Uterus (tissue), 4 donors: ENCODE results near the gene PHF11. TPM values are rescaled to one million over a fixed set of nuclear protein-coding genes. Genes with fewer than 3 reads are reported as not detected.

ENCODE experiments used
- DNase-seq, 2 donors: peaks; one replicate each; pipeline ENCODE4 v3.0.0-alpha.2; 2019 to 2020
- H3K27ac ChIP-seq, 2 donors: fragments of 200-600 bp; sonication (generic); 1 replicate in 1 of 2; 2 replicates in 1 of 2; pipeline ENCODE4 v1.5.1; 2016 to 2018
- H3K27me3 ChIP-seq, 2 donors: fragments of 200-600 bp; sonication (generic); one replicate each; pipeline ENCODE4 v1.5.1; 2018 to 2019; ENCODE audit warnings: control low read depth in 1 of 2
- H3K36me3 ChIP-seq, 2 donors: fragments of 200-600 bp; sonication (generic); one replicate each; pipeline ENCODE4 v1.5.1; 2019; ENCODE audit warnings: control low read depth in 1 of 2
- H3K4me1 ChIP-seq, 2 donors: fragments of 200-600 bp; sonication (generic); one replicate each; pipeline ENCODE4 v1.5.1; 2018 to 2019; ENCODE audit warnings: control low read depth in 1 of 2
- H3K4me3 ChIP-seq, 2 donors: fragments of 200-600 bp; sonication (generic); 1 replicate in 1 of 2; 2 replicates in 1 of 2; pipeline ENCODE4 v1.5.1; 2018 to 2019; ENCODE audit warnings: mild to moderate bottlenecking in 1 of 2
- H3K9me3 ChIP-seq, 2 donors: fragments of 200-600 bp; sonication (generic); one replicate each; pipeline ENCODE4 v1.5.1; 2019; ENCODE audit warnings: control low read depth in 1 of 2
- CTCF ChIP-seq, 4 experiments: fragments of 200-600 bp in 2 of 4; fragments of 450-650 bp in 2 of 4; sonication (generic) in 2 of 4; IDR thresholded peaks; one replicate each; pipeline ENCODE4 v1.5.1; 2016 to 2019; ENCODE audit warnings: antibody characterized with exemption in 4 of 4, mild to moderate bottlenecking in 2 of 4, moderate library complexity in 1 of 4
- POLR2A ChIP-seq, 2 donors: fragments of 450-650 bp; IDR thresholded peaks; one replicate each; pipeline ENCODE4 v1.6.1; 2016; ENCODE audit warnings: antibody characterized with exemption in 2 of 2, mild to moderate bottlenecking in 1 of 2, moderate library complexity in 1 of 2
- intact Hi-C: fragments of 100-400 bp; cut with DNase I; formaldehyde crosslinking; loops from one replicate; pipeline ENCODE4 v1.15.1; 2023; ENCODE audit warnings: low total_unique reads
- total RNA-seq, 4 donors: library from RNA; depleted of rRNA in 3 of 4; stranded (reverse); fragments of >200 nt in 3 of 4; gene quantifications; one replicate each; pipeline versions ENCODE4 v1.1.0 to v1.2.4, GENCODE V29; 2014 to 2023
- donor health status: DM: yes; HTN: yes; CAD: no.

Gene PHF11
- total RNA-seq, 4 donors from 2014 or later = 26.2 to 70.9 (median 27.2) TPM

GRCh38 chr13:49533591-49534269, 38.0 kb downstream of the PHF11 start:
- Histone ChIP-seq H3K4me3 (no peak overlapping the region), H3K9me3 (no peaks in the 10 kb centered on the region), H3K27ac (no peak overlapping the region), H3K27me3 (no peaks in the 10 kb centered on the region), H3K36me3 (no peaks in the 10 kb centered on the region), H3K4me1 (no peaks in the 10 kb centered on the region)
- intact Hi-C loops = no loop called here
- DNase-seq = no peak
- TF ChIP-seq POLR2A (IDR thresholded peaks at IDR 0.05) = no peak
- TF ChIP-seq CTCF (IDR thresholded peaks at IDR 0.05) = no peak

GRCh38 chr13:49536144-49536873, 40.6 kb downstream of the PHF11 start:
- Histone ChIP-seq H3K4me3 (no peak overlapping the region), H3K4me1 (peaks cover 0 to 5% of the 10 kb centered on the region in 2 donors), H3K36me3 (no peaks in the 10 kb centered on the region), H3K27me3 (no peaks in the 10 kb centered on the region), H3K9me3 (no peaks in the 10 kb centered on the region), H3K27ac (no peak overlapping the region)
- no peak for DNase-seq
- TF ChIP-seq CTCF (IDR thresholded peaks at IDR 0.05) (no peak), POLR2A (IDR thresholded peaks at IDR 0.05) (no peak)
- intact Hi-C loops = no loop called here

GRCh38 chr13:49538404-49538803, 42.7 kb downstream of the PHF11 start:
- TF ChIP-seq POLR2A (IDR thresholded peaks at IDR 0.05) (no peak), CTCF (IDR thresholded peaks at IDR 0.05) (no peak)
- intact Hi-C loops = no loop called here
- Histone ChIP-seq H3K27me3 (no peaks in the 10 kb centered on the region), H3K9me3 (no peaks in the 10 kb centered on the region), H3K4me1 (peaks cover 0 to 5% of the 10 kb centered on the region in 2 donors), H3K36me3 (no peaks in the 10 kb centered on the region), H3K27ac (peak overlapping the region in 1 of 2 donors; percentile 39), H3K4me3 (no peak overlapping the region)
- DNase-seq = no peak

- DNase-seq = peak; percentile 33 to 60
- H3K27ac ChIP-seq = peak overlapping the region; percentile 81 to 82
- H3K36me3 ChIP-seq = no peaks in the 10 kb centered on the region
- peaks cover 0 to 5% of the 10 kb centered on the region in 2 donors for H3K4me1 ChIP-seq
- no peaks in the 10 kb centered on the region for H3K27me3 ChIP-seq
- H3K9me3 ChIP-seq = no peaks in the 10 kb centered on the region
- H3K4me3 ChIP-seq = no peak overlapping the region
- intact Hi-C loops = no loop called here
- peak in 1 of 2 donors; percentile 20 for TF ChIP-seq POLR2A (IDR thresholded peaks at IDR 0.05)
- TF ChIP-seq CTCF (IDR thresholded peaks at IDR 0.05) = no peak
These were observed 43.6 kb downstream of the PHF11 start for GRCh38 chr13:49539313-49539712.

- no peak for DNase-seq
- Histone ChIP-seq H3K27ac (peak overlapping the region; percentile 81 to 82), H3K4me1 (peaks cover 0 to 5% of the 10 kb centered on the region in 2 donors), H3K27me3 (no peaks in the 10 kb centered on the region), H3K36me3 (no peaks in the 10 kb centered on the region), H3K4me3 (no peak overlapping the region), H3K9me3 (no peaks in the 10 kb centered on the region)
- TF ChIP-seq POLR2A (IDR thresholded peaks at IDR 0.05) (no peak), CTCF (IDR thresholded peaks at IDR 0.05) (no peak)
- intact Hi-C loops = no loop called here
These were observed 44.0 kb downstream of the PHF11 start for GRCh38 chr13:49539746-49540145.
